Osteocyte (in vitro differentiated cells): ENCODE results near the gene EXOSC9. TPM values are rescaled to one million over a fixed set of nuclear protein-coding genes. Genes with fewer than 3 reads are reported as not detected.

Experiments
- DNase-seq: peaks from one replicate; pipeline ENCODE4 v3.0.0; 2021; ENCODE audit warnings: mixed read lengths; ENCODE audit not compliant: unreplicated experiment; ENCODE audit errors: extremely low spot score
- H3K27ac Mint-ChIP-seq: one replicate; pipeline ENCODE4 v1.8.0; 2021; ENCODE audit warnings: mild to moderate bottlenecking, mixed read lengths; ENCODE audit not compliant: unreplicated experiment
- H3K27me3 Mint-ChIP-seq: one replicate; pipeline ENCODE4 v1.8.0; 2021; ENCODE audit warnings: mixed read lengths; ENCODE audit not compliant: unreplicated experiment
- H3K36me3 Mint-ChIP-seq: one replicate; pipeline ENCODE4 v1.8.0; 2021; ENCODE audit warnings: mixed read lengths; ENCODE audit not compliant: unreplicated experiment
- H3K4me1 Mint-ChIP-seq: one replicate; pipeline ENCODE4 v1.8.0; 2021; ENCODE audit warnings: mixed read lengths; ENCODE audit not compliant: unreplicated experiment
- H3K4me3 Mint-ChIP-seq: one replicate; pipeline ENCODE4 v1.8.0; 2021; ENCODE audit warnings: mild to moderate bottlenecking, moderate library complexity, mixed read lengths; ENCODE audit not compliant: unreplicated experiment
- H3K9me3 Mint-ChIP-seq: one replicate; pipeline ENCODE4 v1.8.0; 2021; ENCODE audit warnings: mixed read lengths; ENCODE audit not compliant: unreplicated experiment
- total RNA-seq: library from RNA; stranded (reverse); gene quantifications from 2 replicates; pipeline ENCODE4 v1.2.1, GENCODE V29; 2021
- TF ChIP-seq, protein P1 (sequence below): fragments of 200-600 bp; sonication (generic); IDR thresholded peaks from 2 replicates; pipeline ENCODE4 v1.5.0; 2021; ENCODE audit warnings: antibody characterized with exemption, mild to moderate bottlenecking, moderate library complexity

The EXOSC9 gene
- total RNA-seq, 1 donor from 2014 or later = 23.3 TPM

GRCh38 chr4:121771869-121772268 lies 29.3 kb upstream of the EXOSC9 start:
- H3K27me3 Mint-ChIP-seq = peaks cover 53% of the 10 kb centered on the region
- TF ChIP-seq, protein P1, sequence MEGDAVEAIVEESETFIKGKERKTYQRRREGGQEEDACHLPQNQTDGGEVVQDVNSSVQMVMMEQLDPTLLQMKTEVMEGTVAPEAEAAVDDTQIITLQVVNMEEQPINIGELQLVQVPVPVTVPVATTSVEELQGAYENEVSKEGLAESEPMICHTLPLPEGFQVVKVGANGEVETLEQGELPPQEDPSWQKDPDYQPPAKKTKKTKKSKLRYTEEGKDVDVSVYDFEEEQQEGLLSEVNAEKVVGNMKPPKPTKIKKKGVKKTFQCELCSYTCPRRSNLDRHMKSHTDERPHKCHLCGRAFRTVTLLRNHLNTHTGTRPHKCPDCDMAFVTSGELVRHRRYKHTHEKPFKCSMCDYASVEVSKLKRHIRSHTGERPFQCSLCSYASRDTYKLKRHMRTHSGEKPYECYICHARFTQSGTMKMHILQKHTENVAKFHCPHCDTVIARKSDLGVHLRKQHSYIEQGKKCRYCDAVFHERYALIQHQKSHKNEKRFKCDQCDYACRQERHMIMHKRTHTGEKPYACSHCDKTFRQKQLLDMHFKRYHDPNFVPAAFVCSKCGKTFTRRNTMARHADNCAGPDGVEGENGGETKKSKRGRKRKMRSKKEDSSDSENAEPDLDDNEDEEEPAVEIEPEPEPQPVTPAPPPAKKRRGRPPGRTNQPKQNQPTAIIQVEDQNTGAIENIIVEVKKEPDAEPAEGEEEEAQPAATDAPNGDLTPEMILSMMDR = no peak
- no peak overlapping the region for H3K4me3 Mint-ChIP-seq
- H3K36me3 Mint-ChIP-seq = no peaks in the 10 kb centered on the region
- no peak overlapping the region for H3K27ac Mint-ChIP-seq
- no peaks in the 10 kb centered on the region for H3K9me3 Mint-ChIP-seq
- H3K4me1 Mint-ChIP-seq = no peaks in the 10 kb centered on the region
- no peak for DNase-seq

DNA sequence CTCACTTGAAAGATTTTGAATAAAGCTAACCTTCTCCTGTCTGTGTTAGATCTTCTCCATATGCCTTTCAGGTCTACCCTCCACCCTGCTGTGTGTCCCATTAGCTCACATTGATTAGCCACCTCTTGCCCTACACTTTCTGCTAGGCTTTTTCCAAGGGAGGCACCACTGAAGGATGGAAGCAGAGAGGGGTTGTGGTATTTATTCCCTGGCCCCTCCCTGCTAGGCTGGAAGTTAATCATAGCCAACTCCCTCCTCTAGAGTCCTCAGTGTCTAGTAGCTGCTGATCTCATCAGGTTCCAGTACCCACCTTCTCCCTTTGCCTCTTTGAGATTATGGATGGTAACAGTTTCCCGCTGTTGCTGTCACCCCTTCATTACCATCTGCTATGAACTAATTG lies 27.2 kb upstream of the EXOSC9 start:
- H3K4me3 Mint-ChIP-seq = no peak overlapping the region
- DNase-seq = no peak
- H3K27me3 Mint-ChIP-seq = peaks cover 49% of the 10 kb centered on the region
- TF ChIP-seq, protein P1 = no peak
- no peaks in the 10 kb centered on the region for H3K4me1 Mint-ChIP-seq
- H3K27ac Mint-ChIP-seq = no peak overlapping the region
- no peaks in the 10 kb centered on the region for H3K9me3 Mint-ChIP-seq
- H3K36me3 Mint-ChIP-seq = no peaks in the 10 kb centered on the region

DNA sequence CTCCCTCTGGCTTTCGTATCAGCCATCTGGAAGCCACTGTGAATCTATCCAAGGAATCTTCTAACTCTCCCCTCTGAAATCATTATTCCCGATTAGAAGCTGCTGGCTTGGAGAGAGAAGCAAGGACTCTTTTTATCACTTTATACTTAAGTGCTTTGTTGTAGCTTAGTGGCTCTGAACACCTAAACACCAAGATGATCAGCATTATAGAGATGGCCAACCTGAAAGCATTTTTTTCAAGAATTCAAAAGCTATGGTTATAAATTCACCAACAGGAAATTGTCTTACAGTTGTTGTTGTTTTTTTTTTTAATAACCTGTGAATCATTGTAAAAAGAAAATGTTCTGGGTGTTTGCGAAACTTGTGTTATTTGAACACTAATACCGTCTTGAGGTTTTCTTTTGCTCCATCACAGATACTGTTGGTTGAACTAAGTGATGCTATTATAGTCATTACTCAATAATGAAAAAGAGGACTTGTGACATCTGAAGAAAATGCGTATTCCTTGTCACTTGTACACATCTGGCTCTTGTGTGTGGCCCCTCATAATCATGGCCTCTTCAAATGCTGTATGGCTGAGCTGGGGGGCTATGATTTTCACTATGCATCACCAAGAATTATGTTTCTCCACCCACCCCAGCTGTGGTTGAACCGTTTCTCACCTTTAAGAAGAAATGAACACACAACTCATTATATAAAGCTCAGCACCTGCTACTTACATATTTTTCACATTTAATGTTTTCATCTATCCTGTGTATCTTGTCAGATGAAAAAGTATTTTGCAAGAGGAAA lies 24.3 kb upstream of the EXOSC9 start:
- Mint-ChIP-seq H3K9me3 (no peaks in the 10 kb centered on the region), H3K36me3 (no peaks in the 10 kb centered on the region), H3K27ac (no peak overlapping the region)

DNA sequence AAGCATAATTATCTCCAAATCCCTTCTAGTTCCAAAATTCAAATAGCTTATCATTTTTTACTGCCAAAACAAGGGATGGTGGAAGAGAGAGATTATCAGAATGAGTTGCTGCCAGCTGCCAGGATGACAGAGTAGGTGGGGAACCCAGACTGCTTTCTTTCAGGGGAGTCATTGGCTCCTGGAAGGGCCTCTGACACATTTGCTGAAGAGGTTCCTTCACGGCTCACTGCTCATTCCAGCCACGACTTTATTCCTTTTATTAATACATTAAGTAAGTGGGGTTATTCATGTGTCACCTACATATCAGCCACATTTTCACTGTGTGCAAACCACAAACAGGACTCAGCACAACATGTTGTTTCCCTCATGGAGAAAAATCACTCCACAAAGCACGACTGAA lies 23.5 kb upstream of the EXOSC9 start:
- Mint-ChIP-seq H3K4me1 (no peaks in the 10 kb centered on the region), H3K36me3 (no peaks in the 10 kb centered on the region), H3K4me3 (no peak overlapping the region), H3K27me3 (peaks cover 18% of the 10 kb centered on the region), H3K9me3 (no peaks in the 10 kb centered on the region), H3K27ac (no peak overlapping the region)
- no peak for DNase-seq
- TF ChIP-seq, protein P1 = no peak

More for the DNA sequence above, 24.3 kb upstream of the EXOSC9 start:
- no peak for DNase-seq
- peaks cover 24% of the 10 kb centered on the region for H3K27me3 Mint-ChIP-seq
- no peak overlapping the region for H3K4me3 Mint-ChIP-seq
- TF ChIP-seq, protein P1 = no peak
- no peaks in the 10 kb centered on the region for H3K4me1 Mint-ChIP-seq

DNA sequence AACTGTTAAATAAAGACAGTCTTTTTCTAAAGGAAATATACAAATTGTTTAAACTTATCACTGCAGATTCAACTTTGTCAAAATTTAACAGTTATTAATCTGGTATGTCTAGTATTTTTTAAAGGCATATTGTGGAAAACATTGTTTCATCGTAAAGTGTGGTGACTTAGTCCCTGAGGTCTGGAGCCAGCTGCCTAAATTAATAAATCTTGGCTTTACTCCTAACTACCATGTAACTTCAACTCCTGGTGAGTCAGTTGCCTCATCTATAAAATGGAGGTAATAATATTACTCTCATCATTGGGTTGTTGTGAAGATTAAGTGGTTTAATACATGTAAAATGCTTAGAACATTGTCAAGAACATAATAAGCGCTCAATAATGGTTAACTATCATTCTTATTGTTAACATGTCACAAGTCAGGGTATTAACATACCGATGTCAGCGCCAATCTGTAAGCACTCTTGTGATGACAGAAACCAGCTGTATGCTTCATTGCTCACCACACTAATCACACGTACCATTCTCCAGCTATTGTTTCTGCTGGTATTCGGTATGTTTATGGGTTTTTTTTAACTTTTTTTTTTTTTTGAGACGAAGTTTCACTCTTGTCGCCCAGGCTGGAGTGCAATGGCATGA lies 22.0 kb upstream of the EXOSC9 start:
- no peak for DNase-seq
- peaks cover 7% of the 10 kb centered on the region for H3K9me3 Mint-ChIP-seq
- TF ChIP-seq, protein P1 = no peak
- H3K27ac Mint-ChIP-seq = no peak overlapping the region
- H3K4me1 Mint-ChIP-seq = no peaks in the 10 kb centered on the region
- H3K27me3 Mint-ChIP-seq = peaks cover 13% of the 10 kb centered on the region
- no peaks in the 10 kb centered on the region for H3K36me3 Mint-ChIP-seq
- no peak overlapping the region for H3K4me3 Mint-ChIP-seq
